ENCODE data around the gene HBG2. TPM values are rescaled to one million over a fixed set of nuclear protein-coding genes. Genes with fewer than 3 reads are reported as not detected.

HBG2 gene
- polyA plus RNA-seq, 1 donor from 2014 or later, result not detected

- H3K4me2 ChIP-seq (ENCODE audit: low read length), result no peak overlapping the region
- H3K9ac ChIP-seq (ENCODE audit: low read length), result no peak overlapping the region
- H3K4me3 ChIP-seq (ENCODE audit: low read length), result no peak overlapping the region
- no peak overlapping the region for H2AFZ ChIP-seq (ENCODE audit: low read depth, low read length)
- TF ChIP-seq RAD21 (conservative IDR thresholded peaks at IDR 0.05) (no peak), MXI1 (conservative IDR thresholded peaks at IDR 0.05; ENCODE audit: poor library complexity, severe bottlenecking) (no peak), EP300 (conservative IDR thresholded peaks at IDR 0.05; ENCODE audit: poor library complexity, severe bottlenecking) (no peak), EZH2 (IDR thresholded peaks at IDR 0.05; ENCODE audit: borderline replicate concordance, insufficient read depth, low read length, poor library complexity, severe bottlenecking) (no peak), TAF1 (IDR thresholded peaks at IDR 0.05; ENCODE audit: low read depth) (no peak), SMC3 (conservative IDR thresholded peaks at IDR 0.05; ENCODE audit: poor library complexity) (no peak), CTCF (IDR thresholded peaks at IDR 0.05; ENCODE audit: poor library complexity, severe bottlenecking) (no peak), POLR2AphosphoS5 (IDR thresholded peaks at IDR 0.05) (no peak), REST (IDR thresholded peaks at IDR 0.05; ENCODE audit: borderline replicate concordance) (no peak)
- H3K9me2 ChIP-seq (ENCODE audit: insufficient read depth, low read length), result no peaks in the 10 kb centered on the region
- H3K79me2 ChIP-seq (replicated peaks; ENCODE audit: insufficient read depth, low read length), result no peaks in the 10 kb centered on the region
- H3K27me3 ChIP-seq (ENCODE audit: insufficient read depth, low read depth, low read length), result no peaks in the 10 kb centered on the region
- H3K36me3 ChIP-seq (ENCODE audit: insufficient read depth, low read length), result no peaks in the 10 kb centered on the region
- H4K20me1 ChIP-seq (ENCODE audit: insufficient read depth), result no peaks in the 10 kb centered on the region
- no peak overlapping the region for H3K27ac ChIP-seq (ENCODE audit: low read length)
- no peaks in the 10 kb centered on the region for H3F3A ChIP-seq (ENCODE audit: insufficient read depth, low read length, poor library complexity, severe bottlenecking)
- H3K9me3 ChIP-seq (ENCODE audit: low read length), result no peaks in the 10 kb centered on the region
These were observed 34.4 kb upstream of the HBG2 start for GRCh38 chr11:5288906-5289550.

- TF ChIP-seq MXI1 (conservative IDR thresholded peaks at IDR 0.05; ENCODE audit: poor library complexity, severe bottlenecking) (no peak), EZH2 (IDR thresholded peaks at IDR 0.05; ENCODE audit: borderline replicate concordance, insufficient read depth, low read length, poor library complexity, severe bottlenecking) (no peak), TAF1 (IDR thresholded peaks at IDR 0.05; ENCODE audit: low read depth) (no peak), RAD21 (conservative IDR thresholded peaks at IDR 0.05) (no peak), EP300 (conservative IDR thresholded peaks at IDR 0.05; ENCODE audit: poor library complexity, severe bottlenecking) (no peak), POLR2AphosphoS5 (IDR thresholded peaks at IDR 0.05) (no peak), REST (IDR thresholded peaks at IDR 0.05; ENCODE audit: borderline replicate concordance) (no peak), CTCF (IDR thresholded peaks at IDR 0.05; ENCODE audit: poor library complexity, severe bottlenecking) (no peak), SMC3 (conservative IDR thresholded peaks at IDR 0.05; ENCODE audit: poor library complexity) (no peak)
These were observed 33.7 kb upstream of the HBG2 start for GRCh38 chr11:5288108-5288905.

More at GRCh38 chr11:5288108-5288905, 33.7 kb upstream of the HBG2 start:
- Histone ChIP-seq H3K4me2 (ENCODE audit: low read length) (no peak overlapping the region), H3K27me3 (ENCODE audit: insufficient read depth, low read depth, low read length) (no peaks in the 10 kb centered on the region), H3F3A (ENCODE audit: insufficient read depth, low read length, poor library complexity, severe bottlenecking) (no peaks in the 10 kb centered on the region), H2AFZ (ENCODE audit: low read depth, low read length) (no peak overlapping the region), H3K9ac (ENCODE audit: low read length) (no peak overlapping the region), H3K27ac (ENCODE audit: low read length) (no peak overlapping the region), H3K79me2 (replicated peaks; ENCODE audit: insufficient read depth, low read length) (no peaks in the 10 kb centered on the region), H3K36me3 (ENCODE audit: insufficient read depth, low read length) (no peaks in the 10 kb centered on the region), H3K4me3 (ENCODE audit: low read length) (no peak overlapping the region), H3K9me2 (ENCODE audit: insufficient read depth, low read length) (no peaks in the 10 kb centered on the region), H3K9me3 (ENCODE audit: low read length) (no peaks in the 10 kb centered on the region), H4K20me1 (ENCODE audit: insufficient read depth) (no peaks in the 10 kb centered on the region)
